Suprapubic skin (tissue), 3 donors: ENCODE measurements around the gene GPR146.
"Not testable (repeated sequence)": the region's sequence is repeated elsewhere in the genome, so short reads cannot be mapped to it uniquely, and the experiment has no call there.

Source experiments
- CTCF ChIP-seq, 2 donors: fragments of 200-600 bp in 1 of 2; fragments of 450-650 bp in 1 of 2; sonication (generic) in 1 of 2; IDR thresholded peaks; one replicate each; pipeline ENCODE4 v1.5.1; 2016 to 2019; ENCODE audit warnings: antibody characterized with exemption in 2 of 2, mild to moderate bottlenecking in 1 of 2, moderate library complexity in 1 of 2
- POLR2AphosphoS5 ChIP-seq, 3 donors: sonication (generic); formaldehyde crosslinking; IDR thresholded peaks; one replicate each; pipeline ENCODE4 v1.6.1; 2017; ENCODE audit warnings: antibody characterized with exemption in 3 of 3

GRCh38 chr7:1034769-1035168 lies 9.6 kb upstream of the GPR146 start:
- not testable (repeated sequence) for TF ChIP-seq CTCF, POLR2AphosphoS5 (IDR thresholded peaks at IDR 0.05)
